Measurements from ENCODE around the gene ATG101.

The ATG101 gene

DNA sequence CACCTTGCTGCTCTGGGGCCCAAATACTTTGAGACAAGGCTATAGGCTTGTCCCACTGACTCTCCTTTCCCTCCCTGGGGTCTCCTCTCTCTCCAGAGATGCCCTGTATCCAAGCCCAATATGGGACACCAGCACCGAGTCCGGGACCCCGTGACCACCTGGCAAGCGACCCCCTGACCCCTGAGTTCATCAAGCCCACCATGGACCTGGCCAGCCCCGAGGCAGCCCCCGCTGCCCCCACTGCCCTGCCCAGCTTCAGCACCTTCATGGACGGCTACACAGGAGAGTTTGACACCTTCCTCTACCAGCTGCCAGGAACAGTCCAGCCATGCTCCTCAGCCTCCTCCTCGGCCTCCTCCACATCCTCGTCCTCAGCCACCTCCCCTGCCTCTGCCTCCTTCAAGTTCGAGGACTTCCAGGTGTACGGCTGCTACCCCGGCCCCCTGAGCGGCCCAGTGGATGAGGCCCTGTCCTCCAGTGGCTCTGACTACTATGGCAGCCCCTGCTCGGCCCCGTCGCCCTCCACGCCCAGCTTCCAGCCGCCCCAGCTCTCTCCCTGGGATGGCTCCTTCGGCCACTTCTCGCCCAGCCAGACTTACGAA is 15.4 kb upstream of the ATG101 start:
- H3K79me2 ChIP-seq (ENCODE audit: insufficient read depth, low read length): no peaks in the 10 kb centered on the region
- H3K4me3 ChIP-seq (ENCODE audit: low read depth, low read length, poor library complexity, severe bottlenecking): no peak overlapping the region
- H3K4me1 ChIP-seq (ENCODE audit: insufficient read depth, low read length, severe bottlenecking): peaks cover 35% of the 10 kb centered on the region
- no peaks in the 10 kb centered on the region for H3F3A ChIP-seq (ENCODE audit: insufficient read depth, low read length)
- H3K36me3 ChIP-seq (ENCODE audit: insufficient read depth, low read length): no peaks in the 10 kb centered on the region; the same call in 1 of the 2 replicates
- H3K9me2 ChIP-seq (ENCODE audit: low read depth, low read length): no peaks in the 10 kb centered on the region
- H4K20me1 ChIP-seq (ENCODE audit: insufficient read depth, low read length): no peaks in the 10 kb centered on the region
- TF ChIP-seq, protein P1, sequence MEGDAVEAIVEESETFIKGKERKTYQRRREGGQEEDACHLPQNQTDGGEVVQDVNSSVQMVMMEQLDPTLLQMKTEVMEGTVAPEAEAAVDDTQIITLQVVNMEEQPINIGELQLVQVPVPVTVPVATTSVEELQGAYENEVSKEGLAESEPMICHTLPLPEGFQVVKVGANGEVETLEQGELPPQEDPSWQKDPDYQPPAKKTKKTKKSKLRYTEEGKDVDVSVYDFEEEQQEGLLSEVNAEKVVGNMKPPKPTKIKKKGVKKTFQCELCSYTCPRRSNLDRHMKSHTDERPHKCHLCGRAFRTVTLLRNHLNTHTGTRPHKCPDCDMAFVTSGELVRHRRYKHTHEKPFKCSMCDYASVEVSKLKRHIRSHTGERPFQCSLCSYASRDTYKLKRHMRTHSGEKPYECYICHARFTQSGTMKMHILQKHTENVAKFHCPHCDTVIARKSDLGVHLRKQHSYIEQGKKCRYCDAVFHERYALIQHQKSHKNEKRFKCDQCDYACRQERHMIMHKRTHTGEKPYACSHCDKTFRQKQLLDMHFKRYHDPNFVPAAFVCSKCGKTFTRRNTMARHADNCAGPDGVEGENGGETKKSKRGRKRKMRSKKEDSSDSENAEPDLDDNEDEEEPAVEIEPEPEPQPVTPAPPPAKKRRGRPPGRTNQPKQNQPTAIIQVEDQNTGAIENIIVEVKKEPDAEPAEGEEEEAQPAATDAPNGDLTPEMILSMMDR (IDR thresholded peaks at IDR 0.05; ENCODE audit: low read length): no peak
- no peak for TF ChIP-seq EZH2 (IDR thresholded peaks at IDR 0.05; ENCODE audit: borderline replicate concordance, low read length)
- H3K4me2 ChIP-seq (ENCODE audit: low read length): no peak overlapping the region
- no peak overlapping the region for H3K9ac ChIP-seq (ENCODE audit: low read length)
- H2AFZ ChIP-seq (ENCODE audit: low read length): no peak overlapping the region
- no peaks in the 10 kb centered on the region for H3K9me3 ChIP-seq (ENCODE audit: low read length)
- H3K27me3 ChIP-seq (ENCODE audit: insufficient read depth, low read length): no peaks in the 10 kb centered on the region
- no peak overlapping the region for H3K27ac ChIP-seq (ENCODE audit: low read depth, low read length, poor library complexity, severe bottlenecking)

DNA sequence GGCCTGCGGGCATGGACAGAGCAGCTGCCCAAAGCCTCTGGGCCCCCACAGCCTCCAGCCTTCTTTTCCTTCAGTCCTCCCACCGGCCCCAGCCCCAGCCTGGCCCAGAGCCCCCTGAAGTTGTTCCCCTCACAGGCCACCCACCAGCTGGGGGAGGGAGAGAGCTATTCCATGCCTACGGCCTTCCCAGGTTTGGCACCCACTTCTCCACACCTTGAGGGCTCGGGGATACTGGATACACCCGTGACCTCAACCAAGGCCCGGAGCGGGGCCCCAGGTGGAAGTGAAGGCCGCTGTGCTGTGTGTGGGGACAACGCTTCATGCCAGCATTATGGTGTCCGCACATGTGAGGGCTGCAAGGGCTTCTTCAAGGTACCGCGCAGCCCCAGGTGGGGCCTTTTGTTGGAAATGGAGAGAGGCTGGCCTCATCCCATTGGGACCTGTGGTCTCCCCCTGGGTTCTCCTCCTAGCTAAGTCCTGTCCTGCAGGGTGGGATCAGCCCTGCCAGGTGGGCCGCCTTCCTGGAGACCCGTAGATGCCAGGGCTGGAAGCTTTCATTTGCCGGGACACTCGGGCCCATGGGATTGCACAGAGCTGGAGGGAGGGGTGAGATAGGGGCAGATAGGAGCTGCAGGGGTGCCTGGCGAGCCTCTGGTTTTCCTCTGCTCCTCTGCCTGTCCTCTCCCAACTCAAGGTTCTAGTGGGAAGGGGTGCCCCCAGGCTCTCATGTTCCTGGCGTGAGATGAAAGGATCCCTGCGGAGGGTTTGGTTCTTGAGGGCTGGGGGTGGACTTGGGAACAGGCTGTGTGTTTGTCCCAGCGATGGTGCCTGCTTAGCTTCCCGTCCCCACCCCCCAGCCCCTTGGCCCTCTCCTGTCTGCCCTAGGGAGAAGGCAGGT is 14.7 kb upstream of the ATG101 start:
- H3F3A ChIP-seq (ENCODE audit: insufficient read depth, low read length): no peaks in the 10 kb centered on the region
- H3K9me2 ChIP-seq (ENCODE audit: low read depth, low read length): no peaks in the 10 kb centered on the region
- no peak overlapping the region for H2AFZ ChIP-seq (ENCODE audit: low read length)
- H4K20me1 ChIP-seq (ENCODE audit: insufficient read depth, low read length): no peaks in the 10 kb centered on the region
- H3K27me3 ChIP-seq (ENCODE audit: insufficient read depth, low read length): no peaks in the 10 kb centered on the region
- H3K9me3 ChIP-seq (ENCODE audit: low read length): no peaks in the 10 kb centered on the region
- no peaks in the 10 kb centered on the region; the same call in 1 of the 2 replicates for H3K36me3 ChIP-seq (ENCODE audit: insufficient read depth, low read length)
- no peak overlapping the region for H3K4me3 ChIP-seq (ENCODE audit: low read depth, low read length, poor library complexity, severe bottlenecking)
- no peak for TF ChIP-seq EZH2 (IDR thresholded peaks at IDR 0.05; ENCODE audit: borderline replicate concordance, low read length)
- TF ChIP-seq, protein P1 (IDR thresholded peaks at IDR 0.05; ENCODE audit: low read length): no peak
- H3K9ac ChIP-seq (ENCODE audit: low read length): no peak overlapping the region
- H3K4me1 ChIP-seq (ENCODE audit: insufficient read depth, low read length, severe bottlenecking): peaks cover 42% of the 10 kb centered on the region
- H3K79me2 ChIP-seq (ENCODE audit: insufficient read depth, low read length): no peaks in the 10 kb centered on the region
- H3K4me2 ChIP-seq (ENCODE audit: low read length): no peak overlapping the region
- no peak overlapping the region for H3K27ac ChIP-seq (ENCODE audit: low read depth, low read length, poor library complexity, severe bottlenecking)

DNA sequence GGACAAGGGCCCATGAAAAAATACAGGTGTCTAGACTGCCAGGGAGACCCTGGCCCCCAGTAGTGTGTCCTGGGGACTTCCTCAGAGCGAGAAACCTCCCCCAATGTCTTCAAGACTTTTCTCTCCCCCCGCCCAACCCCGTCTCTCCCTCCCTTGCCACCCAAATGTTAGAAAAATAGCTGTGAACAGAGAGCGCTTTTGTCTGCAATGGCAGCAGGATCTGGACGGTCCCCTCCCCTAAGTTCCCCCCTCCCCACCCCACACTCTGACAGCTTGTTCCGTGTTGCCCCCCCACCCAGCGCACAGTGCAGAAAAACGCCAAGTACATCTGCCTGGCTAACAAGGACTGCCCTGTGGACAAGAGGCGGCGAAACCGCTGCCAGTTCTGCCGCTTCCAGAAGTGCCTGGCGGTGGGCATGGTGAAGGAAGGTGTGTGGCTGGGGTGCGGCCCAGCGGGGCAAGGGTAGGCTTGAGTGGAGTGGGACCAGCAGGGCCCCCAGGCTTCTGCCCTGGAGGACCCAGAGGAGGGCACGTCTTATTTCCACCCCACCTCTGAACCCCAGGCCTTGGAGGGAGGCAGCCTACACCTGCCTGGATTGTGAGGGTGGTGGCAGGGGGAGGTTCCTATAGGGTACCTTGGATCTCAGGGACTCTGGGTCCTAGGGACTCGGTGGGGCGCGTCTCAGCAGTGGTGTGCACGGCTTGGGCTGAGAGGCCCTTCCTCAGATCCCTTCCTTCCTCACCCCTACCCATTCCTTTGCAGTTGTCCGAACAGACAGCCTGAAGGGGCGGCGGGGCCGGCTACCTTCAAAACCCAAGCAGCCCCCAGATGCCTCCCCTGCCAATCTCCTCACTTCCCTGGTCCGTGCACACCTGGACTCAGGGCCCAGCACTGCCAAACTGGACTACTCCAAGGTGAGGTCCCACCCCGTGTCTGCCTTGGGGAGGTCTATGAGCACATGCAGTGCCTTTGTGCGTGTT is 13.8 kb upstream of the ATG101 start:
- Histone ChIP-seq H3K27ac (ENCODE audit: low read depth, low read length, poor library complexity, severe bottlenecking) (no peak overlapping the region), H3K27me3 (ENCODE audit: insufficient read depth, low read length) (no peaks in the 10 kb centered on the region), H3K79me2 (ENCODE audit: insufficient read depth, low read length) (no peaks in the 10 kb centered on the region), H3K9ac (ENCODE audit: low read length) (no peak overlapping the region), H3K4me1 (ENCODE audit: insufficient read depth, low read length, severe bottlenecking) (peaks cover 34% of the 10 kb centered on the region), H2AFZ (ENCODE audit: low read length) (no peak overlapping the region), H3K4me2 (ENCODE audit: low read length) (no peak overlapping the region), H3K36me3 (ENCODE audit: insufficient read depth, low read length) (no peaks in the 10 kb centered on the region; the same call in 1 of the 2 replicates), H3K9me3 (ENCODE audit: low read length) (no peaks in the 10 kb centered on the region), H3K4me3 (ENCODE audit: low read depth, low read length, poor library complexity, severe bottlenecking) (no peak overlapping the region), H4K20me1 (ENCODE audit: insufficient read depth, low read length) (no peaks in the 10 kb centered on the region), H3F3A (ENCODE audit: insufficient read depth, low read length) (no peaks in the 10 kb centered on the region), H3K9me2 (ENCODE audit: low read depth, low read length) (no peaks in the 10 kb centered on the region)
- no peak for TF ChIP-seq EZH2 (IDR thresholded peaks at IDR 0.05; ENCODE audit: borderline replicate concordance, low read length)
- TF ChIP-seq, protein P1 (IDR thresholded peaks at IDR 0.05; ENCODE audit: low read length): no peak

Data from OCI-LY1 (cell line).